D721Med (cell line): ENCODE data around the gene POLG.

ENCODE experiments used
- DNase-seq: peaks from one replicate; pipeline ENCODE4 v3.0.0; 2011; ENCODE audit warnings: low spot score; ENCODE audit not compliant: insufficient read length
- FAIRE-seq: peaks from 2 replicates; lab custom pipeline; 2011; peaks lifted over from hg19 to GRCh38; lab: Jason Lieb, UNC
- CTCF ChIP-seq: IDR thresholded peaks from 2 replicates; pipeline ENCODE4 v1.5.1; 2012; ENCODE audit warnings: mild to moderate bottlenecking, control low read depth; ENCODE audit not compliant: insufficient read depth; ENCODE audit errors: missing control alignments

The POLG gene

GRCh38 chr15:89379251-89379695 is 44.6 kb upstream of the POLG start:
- FAIRE-seq (no peak), DNase-seq (no peak)
- no peak for TF ChIP-seq CTCF

DNA sequence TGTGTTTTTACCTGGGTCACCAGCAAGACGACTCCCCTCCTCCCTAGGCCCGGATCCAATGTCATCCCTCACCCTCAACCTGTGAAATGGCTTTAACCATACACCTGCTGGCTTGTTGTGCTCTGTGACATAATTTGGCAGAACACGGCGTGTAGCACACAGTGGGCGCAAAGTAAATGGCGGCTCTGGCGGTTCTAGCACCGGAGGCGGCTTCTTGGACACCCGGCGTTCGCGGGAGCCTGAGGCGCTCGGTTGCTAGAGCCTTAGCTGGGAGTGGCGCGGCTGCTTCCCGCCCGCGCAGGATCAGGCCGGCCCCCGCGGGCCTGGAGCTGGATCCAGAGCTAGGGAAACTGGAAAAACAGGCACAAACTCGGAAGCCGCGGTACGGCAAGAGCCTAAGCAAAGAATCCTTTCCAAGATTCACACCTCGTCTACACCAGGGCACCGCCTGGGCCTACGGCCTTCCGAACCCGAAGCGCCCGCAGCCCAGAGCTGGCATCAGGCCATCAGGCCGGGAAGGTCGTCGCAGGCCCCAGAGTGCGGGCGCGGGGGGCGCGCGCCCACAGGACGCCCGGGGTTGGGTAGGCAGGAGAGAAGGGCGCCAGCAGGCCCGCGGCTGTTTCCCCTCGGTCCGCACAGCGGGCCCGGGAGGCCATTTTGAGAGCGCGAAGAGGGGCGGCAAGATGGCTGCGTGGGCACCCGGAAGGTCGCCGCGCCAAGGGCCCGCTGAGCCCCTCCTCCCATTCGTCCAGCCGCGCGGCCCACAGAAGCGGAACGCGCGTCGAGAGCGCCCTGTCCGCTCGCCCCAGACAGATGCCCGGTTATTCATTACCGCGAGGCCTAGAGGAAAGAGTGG is 43.9 kb upstream of the POLG start:
- DNase-seq, result no peak
- no peak for TF ChIP-seq CTCF
- no peak for FAIRE-seq

GRCh38 chr15:89377842-89378295 is 43.2 kb upstream of the POLG start:
- no peak for DNase-seq
- no peak for FAIRE-seq
- no peak for TF ChIP-seq CTCF

DNA sequence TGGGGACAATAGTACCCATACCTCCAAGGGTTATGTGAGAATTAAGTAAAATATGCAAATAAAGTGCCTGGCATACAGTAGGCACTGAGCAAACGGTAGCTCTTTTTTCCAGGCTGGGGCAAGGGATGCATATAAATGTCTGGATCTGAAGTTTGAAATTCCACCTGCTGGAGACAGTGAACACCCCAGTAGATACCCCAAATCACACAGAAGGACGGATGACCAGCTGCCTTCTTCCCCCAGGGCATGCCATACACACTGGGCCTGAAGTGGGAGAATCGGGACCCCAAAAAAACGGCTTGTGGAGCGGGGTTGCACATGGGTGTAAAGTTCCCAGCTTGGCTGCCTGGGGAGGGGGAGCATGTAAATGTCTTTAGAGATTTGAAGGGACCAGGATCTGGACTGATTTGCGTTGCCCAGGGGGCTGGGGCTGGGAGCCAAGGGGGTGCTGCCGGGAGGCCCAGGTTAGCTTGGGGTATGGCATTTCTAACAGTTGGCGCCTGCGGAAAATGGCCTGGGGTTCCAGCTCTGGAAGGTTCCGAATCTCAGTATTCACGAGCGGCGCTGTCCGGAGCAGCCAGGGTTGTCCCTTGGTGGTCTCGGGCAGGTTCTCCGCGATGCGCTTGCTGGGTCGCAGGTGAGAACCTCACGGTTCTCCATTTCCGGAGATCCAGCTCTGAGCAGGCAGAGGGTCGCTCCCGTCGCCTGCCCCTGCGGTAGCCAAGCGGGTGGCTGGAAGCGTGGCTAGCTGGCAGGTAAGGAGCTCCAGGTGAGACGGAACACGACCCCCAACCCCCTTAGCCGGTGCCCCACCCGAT is 42.6 kb upstream of the POLG start:
- no peak for FAIRE-seq
- DNase-seq, result no peak
- no peak for TF ChIP-seq CTCF

DNA sequence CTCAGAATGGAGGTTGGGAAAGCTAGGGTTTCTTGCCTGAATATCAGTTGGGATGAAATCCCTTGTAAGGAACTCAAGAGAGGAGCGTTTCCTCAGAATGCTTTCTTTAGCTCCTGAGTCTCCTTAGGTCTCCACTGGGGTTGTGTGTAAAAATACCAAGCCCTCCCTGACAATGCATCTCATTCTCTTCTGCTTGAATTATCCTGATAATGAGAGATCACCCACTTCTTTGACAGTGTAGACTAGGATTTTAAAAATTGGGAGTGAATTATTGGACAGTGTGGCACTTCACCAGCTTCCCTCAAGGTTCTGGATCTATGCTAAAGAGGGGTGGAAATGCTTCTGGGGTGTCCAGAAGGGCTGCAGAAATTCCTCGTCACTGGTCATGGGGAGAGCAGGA is 41.8 kb upstream of the POLG start:
- FAIRE-seq (no peak), DNase-seq (no peak)
- TF ChIP-seq CTCF, result no peak

DNA sequence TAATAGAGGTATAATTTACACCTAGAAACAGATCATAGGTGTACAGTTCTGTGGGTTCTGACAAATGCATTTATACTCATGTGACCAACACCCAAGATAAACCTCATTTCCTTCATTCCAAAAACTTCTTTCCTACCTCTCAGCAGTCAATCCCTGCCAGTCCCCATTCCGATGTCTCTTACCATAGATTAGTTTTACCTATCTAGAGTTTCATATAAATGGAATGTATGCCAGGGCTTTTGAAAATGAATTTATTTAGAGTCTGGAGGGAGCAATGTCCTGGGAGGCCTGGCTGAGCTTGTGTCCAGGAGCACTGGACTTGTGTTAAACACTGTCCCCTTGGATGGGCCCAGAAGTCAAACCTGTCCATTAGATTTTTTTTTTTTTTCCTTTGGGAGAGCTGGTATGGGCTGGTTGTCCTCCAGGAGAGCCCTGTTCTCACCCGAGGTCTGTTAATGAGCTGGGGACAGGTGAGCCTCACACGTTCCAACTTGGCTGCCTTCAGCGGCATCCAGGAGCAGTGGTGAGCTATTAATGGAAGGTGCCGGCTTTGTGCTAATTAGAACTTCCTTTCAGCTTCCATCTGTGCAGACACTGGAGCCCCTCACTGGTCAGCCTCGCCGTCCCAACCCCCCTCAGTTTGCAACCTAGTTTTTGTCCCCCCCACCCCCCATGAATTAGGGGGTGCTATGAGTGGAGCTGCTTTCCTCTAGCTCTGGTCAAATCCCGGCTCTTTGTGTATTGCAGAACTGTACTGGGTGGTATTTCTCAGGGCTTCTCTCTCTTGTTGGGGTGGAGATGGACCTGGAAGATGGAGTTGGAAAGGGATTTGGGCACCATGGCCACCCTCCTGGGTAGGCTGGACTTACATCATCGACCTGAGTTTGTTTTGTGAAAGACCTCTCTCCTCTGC is 40.7 kb upstream of the POLG start:
- DNase-seq, result no peak
- no peak for TF ChIP-seq CTCF
- no peak for FAIRE-seq
